Measurements from ENCODE around the gene LONP2.
"Not testable (repeated sequence)": the region's sequence is repeated elsewhere in the genome, so short reads cannot be mapped to it uniquely, and the experiment has no call there.

Gene LONP2

GRCh38 chr16:48340054-48340453, 96.0 kb downstream of the LONP2 start:
- in situ Hi-C loops (cut with HindIII; ENCODE audit: low pct_unique_long_range_greater_than_20kb, low sequenced_read_pairs): no loop called here
- DNase-seq (ENCODE audit: low read depth in 1 of 2, low spot score in 1 of 2): no peak

GRCh38 chr16:48342591-48342990, 98.5 kb downstream of the LONP2 start:
- in situ Hi-C loops (cut with HindIII; ENCODE audit: low pct_unique_long_range_greater_than_20kb, low sequenced_read_pairs): no loop called here

More at GRCh38 chr16:48340054-48340453, 96.0 kb downstream of the LONP2 start:
- TF ChIP-seq JUND (IDR thresholded peaks at IDR 0.05; ENCODE audit: low read depth): no peak

GRCh38 chr16:48347191-48347865, 103.2 kb downstream of the LONP2 start:
- DNase-seq (ENCODE audit: low read depth in 1 of 2, low spot score in 1 of 2): no peak
- in situ Hi-C loops (cut with HindIII; ENCODE audit: low pct_unique_long_range_greater_than_20kb, low sequenced_read_pairs): no loop called here
- no peak for TF ChIP-seq JUND (IDR thresholded peaks at IDR 0.05; ENCODE audit: low read depth)

More at GRCh38 chr16:48342591-48342990, 98.5 kb downstream of the LONP2 start:
- no peak for TF ChIP-seq JUND (IDR thresholded peaks at IDR 0.05; ENCODE audit: low read depth)
- no peak for DNase-seq (ENCODE audit: low read depth in 1 of 2, low spot score in 1 of 2)

- in situ Hi-C loops (cut with HindIII; ENCODE audit: low pct_unique_long_range_greater_than_20kb, low sequenced_read_pairs): no loop called here
- no peak for DNase-seq (ENCODE audit: low read depth in 1 of 2, low spot score in 1 of 2)
- TF ChIP-seq JUND (IDR thresholded peaks at IDR 0.05; ENCODE audit: low read depth): no peak
These were observed 103.9 kb downstream of the LONP2 start for GRCh38 chr16:48347980-48348379.

- TF ChIP-seq JUND (IDR thresholded peaks at IDR 0.05; ENCODE audit: low read depth): no peak
- peak in 1 of 2 experiments; percentile 18 for DNase-seq (ENCODE audit: low read depth in 1 of 2, low spot score in 1 of 2)
- in situ Hi-C loops (cut with HindIII; ENCODE audit: low pct_unique_long_range_greater_than_20kb, low sequenced_read_pairs): no loop called here
These were observed 106.6 kb downstream of the LONP2 start for GRCh38 chr16:48350736-48351135.

- in situ Hi-C loops (cut with HindIII; ENCODE audit: low pct_unique_long_range_greater_than_20kb, low sequenced_read_pairs): no loop called here
- TF ChIP-seq JUND (IDR thresholded peaks at IDR 0.05; ENCODE audit: low read depth): no peak
- no peak for DNase-seq (ENCODE audit: low read depth in 1 of 2, low spot score in 1 of 2)
These were observed 108.7 kb downstream of the LONP2 start for GRCh38 chr16:48352648-48353390.

- peak; percentile 33 to 70 for DNase-seq (ENCODE audit: low read depth in 1 of 2, low spot score in 1 of 2)
- in situ Hi-C loops (cut with HindIII; ENCODE audit: low pct_unique_long_range_greater_than_20kb, low sequenced_read_pairs): no loop called here
These were observed 109.6 kb downstream of the LONP2 start for GRCh38 chr16:48353565-48354163.

GRCh38 chr16:48354385-48354784, 110.3 kb downstream of the LONP2 start:
- in situ Hi-C loops (cut with HindIII; ENCODE audit: low pct_unique_long_range_greater_than_20kb, low sequenced_read_pairs): not testable (repeated sequence)

More at GRCh38 chr16:48353565-48354163, 109.6 kb downstream of the LONP2 start:
- TF ChIP-seq JUND (IDR thresholded peaks at IDR 0.05; ENCODE audit: low read depth): no peak

GRCh38 chr16:48354877-48355855, 111.1 kb downstream of the LONP2 start:
- no peak for DNase-seq (ENCODE audit: low read depth in 1 of 2, low spot score in 1 of 2)
- TF ChIP-seq JUND (IDR thresholded peaks at IDR 0.05; ENCODE audit: low read depth): no peak
- in situ Hi-C loops (cut with HindIII; ENCODE audit: low pct_unique_long_range_greater_than_20kb, low sequenced_read_pairs): no loop called here

More at GRCh38 chr16:48354385-48354784, 110.3 kb downstream of the LONP2 start:
- not testable (repeated sequence) for DNase-seq (ENCODE audit: low read depth in 1 of 2, low spot score in 1 of 2)

GRCh38 chr16:48356633-48357376, 112.7 kb downstream of the LONP2 start:
- in situ Hi-C loops (cut with HindIII; ENCODE audit: low pct_unique_long_range_greater_than_20kb, low sequenced_read_pairs): no loop called here
- DNase-seq (ENCODE audit: low read depth in 1 of 2, low spot score in 1 of 2): no peak

GRCh38 chr16:48358419-48358818, 114.3 kb downstream of the LONP2 start:
- no peak for DNase-seq (ENCODE audit: low read depth in 1 of 2, low spot score in 1 of 2)
- in situ Hi-C loops (cut with HindIII; ENCODE audit: low pct_unique_long_range_greater_than_20kb, low sequenced_read_pairs): no loop called here
- no peak for TF ChIP-seq JUND (IDR thresholded peaks at IDR 0.05; ENCODE audit: low read depth)

More at GRCh38 chr16:48356633-48357376, 112.7 kb downstream of the LONP2 start:
- no peak for TF ChIP-seq JUND (IDR thresholded peaks at IDR 0.05; ENCODE audit: low read depth)
